IPS-20b (cell line): ENCODE data around the gene RTN4IP1.

Experiments
- H3K27ac ChIP-seq: one replicate; pipeline ENCODE4 v1.5.1; 2013; ENCODE audit warnings: low read length
- H3K27me3 ChIP-seq: 2 replicates; pipeline ENCODE4 v1.6.1; 2013; ENCODE audit warnings: mild to moderate bottlenecking, low read length, inconsistent platforms; ENCODE audit not compliant: insufficient read depth
- H3K36me3 ChIP-seq: 2 replicates; pipeline ENCODE4 v1.6.1; 2013; ENCODE audit warnings: low read depth, mild to moderate bottlenecking, inconsistent platforms, low read length, moderate library complexity; ENCODE audit not compliant: insufficient read depth
- H3K4me1 ChIP-seq: 2 replicates; pipeline ENCODE4 v1.6.1; 2013; ENCODE audit warnings: mild to moderate bottlenecking, control low read depth, inconsistent platforms, low read length, moderate library complexity; ENCODE audit not compliant: insufficient read depth
- H3K4me3 ChIP-seq: 2 replicates; pipeline ENCODE4 v1.5.1; 2013; ENCODE audit warnings: mild to moderate bottlenecking, low read length, inconsistent platforms
- H3K9ac ChIP-seq: 2 replicates; pipeline ENCODE4 v1.6.1; 2013; ENCODE audit warnings: low read depth, mild to moderate bottlenecking, inconsistent platforms, low read length, moderate library complexity
- H3K9me3 ChIP-seq: 2 replicates; pipeline ENCODE4 v1.6.1; 2013; ENCODE audit warnings: mild to moderate bottlenecking, low read depth, low read length, inconsistent platforms; ENCODE audit not compliant: insufficient read depth

Gene RTN4IP1

DNA sequence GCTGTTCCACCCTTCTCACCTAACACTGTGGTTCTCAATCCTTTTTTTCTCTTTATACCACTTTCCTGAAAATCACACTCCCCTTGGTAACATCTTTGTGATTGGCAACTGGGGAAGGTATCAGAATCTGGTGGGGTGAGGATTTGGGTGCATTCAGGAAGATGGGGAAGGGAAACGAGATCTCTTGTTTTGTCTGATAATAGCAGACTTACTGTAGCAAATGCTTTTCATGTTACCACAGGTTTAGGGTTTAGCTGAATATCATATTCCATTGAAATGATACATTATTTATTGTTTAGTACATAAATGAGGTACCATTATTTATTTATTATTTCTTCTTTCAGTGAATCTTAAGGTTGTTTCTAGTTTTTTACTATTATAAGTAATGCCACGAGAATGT is 100.8 kb downstream of the RTN4IP1 start:
- no peak overlapping the region for H3K4me3 ChIP-seq
- H3K36me3 ChIP-seq: no peaks in the 10 kb centered on the region
- no peaks in the 10 kb centered on the region for H3K9me3 ChIP-seq
- peaks cover 6% of the 10 kb centered on the region for H3K4me1 ChIP-seq
- H3K9ac ChIP-seq: no peak overlapping the region
- no peaks in the 10 kb centered on the region for H3K27me3 ChIP-seq
- no peak overlapping the region for H3K27ac ChIP-seq

DNA sequence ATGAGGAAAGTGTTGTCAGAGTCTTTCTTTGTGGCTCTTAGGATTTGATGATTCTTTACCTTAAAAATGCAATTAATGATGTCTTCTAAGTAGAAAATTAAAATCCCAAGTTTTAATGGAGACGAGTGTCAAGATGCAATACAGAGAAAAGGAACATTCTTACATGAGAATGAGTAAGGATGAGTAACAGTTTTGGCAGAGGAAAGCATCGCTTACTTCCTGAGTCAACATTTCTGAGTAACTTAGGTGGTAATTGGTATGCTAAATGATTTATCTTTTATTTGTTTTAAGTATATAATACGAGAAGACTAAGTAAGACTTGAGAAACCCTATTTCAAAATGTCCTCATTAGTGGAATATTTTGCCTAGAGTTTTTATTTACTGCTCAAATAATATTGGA is 101.3 kb downstream of the RTN4IP1 start:
- H3K27me3 ChIP-seq: no peaks in the 10 kb centered on the region
- H3K36me3 ChIP-seq: no peaks in the 10 kb centered on the region
- H3K27ac ChIP-seq: no peak overlapping the region
- no peak overlapping the region for H3K9ac ChIP-seq
- no peak overlapping the region for H3K4me3 ChIP-seq
- H3K4me1 ChIP-seq: peaks cover 6% of the 10 kb centered on the region
- no peaks in the 10 kb centered on the region for H3K9me3 ChIP-seq

DNA sequence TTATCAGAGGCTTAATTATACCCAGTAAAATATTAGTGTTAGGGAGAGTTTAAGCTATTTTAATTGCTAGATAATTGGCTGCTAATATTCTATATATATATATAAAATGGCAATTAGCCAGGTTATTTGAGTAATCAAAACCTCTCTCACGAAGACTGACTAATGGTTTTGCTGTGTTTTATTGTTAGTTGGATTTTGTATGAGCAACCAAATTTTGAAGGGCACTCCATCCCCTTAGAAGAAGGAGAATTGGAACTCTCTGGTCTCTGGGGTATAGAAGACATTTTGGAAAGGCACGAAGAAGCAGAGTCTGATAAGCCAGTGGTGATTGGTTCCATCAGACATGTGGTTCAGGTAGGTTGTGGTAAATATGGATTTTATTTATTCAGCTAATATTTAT is 102.2 kb downstream of the RTN4IP1 start:
- H3K9me3 ChIP-seq: no peaks in the 10 kb centered on the region
- peaks cover 6% of the 10 kb centered on the region for H3K4me1 ChIP-seq
- no peaks in the 10 kb centered on the region for H3K36me3 ChIP-seq
- no peak overlapping the region for H3K9ac ChIP-seq
- no peaks in the 10 kb centered on the region for H3K27me3 ChIP-seq
- H3K27ac ChIP-seq: no peak overlapping the region
- no peak overlapping the region for H3K4me3 ChIP-seq

DNA sequence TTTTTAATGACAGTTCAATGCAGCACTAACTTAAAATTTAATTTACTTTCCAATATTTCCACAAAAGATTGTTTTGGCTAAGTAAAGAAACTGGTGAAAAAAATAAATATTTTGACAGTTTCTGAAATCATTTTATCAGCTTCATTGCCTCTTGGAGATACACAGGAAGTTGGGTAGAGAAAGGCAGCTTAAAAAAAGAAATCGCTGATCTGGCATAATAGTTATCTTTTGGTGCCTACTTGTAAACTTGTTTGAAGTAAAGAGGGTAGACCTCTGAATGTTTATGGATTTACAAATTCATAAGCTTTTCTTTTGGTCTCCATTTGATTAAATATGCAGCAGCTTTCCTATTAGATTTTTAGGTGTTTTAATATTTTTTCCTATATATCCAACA is 103.4 kb downstream of the RTN4IP1 start:
- no peak overlapping the region for H3K27ac ChIP-seq
- H3K4me1 ChIP-seq: peaks cover 6% of the 10 kb centered on the region

GRCh38 chr6:106525107-106525881 is 104.0 kb downstream of the RTN4IP1 start:
- Histone ChIP-seq H3K9me3 (no peaks in the 10 kb centered on the region), H3K27ac (no peak overlapping the region), H3K9ac (no peak overlapping the region), H3K27me3 (no peaks in the 10 kb centered on the region), H3K36me3 (no peaks in the 10 kb centered on the region), H3K4me1 (peaks cover 3% of the 10 kb centered on the region), H3K4me3 (no peak overlapping the region)

More for the DNA sequence above, 103.4 kb downstream of the RTN4IP1 start:
- Histone ChIP-seq H3K27me3 (no peaks in the 10 kb centered on the region), H3K9ac (no peak overlapping the region), H3K9me3 (no peaks in the 10 kb centered on the region), H3K4me3 (no peak overlapping the region), H3K36me3 (no peaks in the 10 kb centered on the region)

- Histone ChIP-seq H3K27ac (no peak overlapping the region), H3K9me3 (no peaks in the 10 kb centered on the region), H3K4me3 (no peak overlapping the region), H3K9ac (no peak overlapping the region), H3K4me1 (no peaks in the 10 kb centered on the region), H3K36me3 (no peaks in the 10 kb centered on the region), H3K27me3 (no peaks in the 10 kb centered on the region)
Observed at GRCh38 chr6:106522562-106523250, 106.6 kb downstream of the RTN4IP1 start.
